Ecto neural progenitor cell (in vitro differentiated cells): Measurements from ENCODE around the gene ABCD1.
A peak's percentile ranks its signal among the peaks of the same experiment; 100 is the strongest.
"Not testable (repeated sequence)": the region's sequence is repeated elsewhere in the genome, so short reads cannot be mapped to it uniquely, and the experiment has no call there.

Experiments
- DNase-seq: peaks from one replicate; pipeline ENCODE4 v3.0.0-alpha.2; 2018; ENCODE audit warnings: low spot score

Gene ABCD1

DNA sequence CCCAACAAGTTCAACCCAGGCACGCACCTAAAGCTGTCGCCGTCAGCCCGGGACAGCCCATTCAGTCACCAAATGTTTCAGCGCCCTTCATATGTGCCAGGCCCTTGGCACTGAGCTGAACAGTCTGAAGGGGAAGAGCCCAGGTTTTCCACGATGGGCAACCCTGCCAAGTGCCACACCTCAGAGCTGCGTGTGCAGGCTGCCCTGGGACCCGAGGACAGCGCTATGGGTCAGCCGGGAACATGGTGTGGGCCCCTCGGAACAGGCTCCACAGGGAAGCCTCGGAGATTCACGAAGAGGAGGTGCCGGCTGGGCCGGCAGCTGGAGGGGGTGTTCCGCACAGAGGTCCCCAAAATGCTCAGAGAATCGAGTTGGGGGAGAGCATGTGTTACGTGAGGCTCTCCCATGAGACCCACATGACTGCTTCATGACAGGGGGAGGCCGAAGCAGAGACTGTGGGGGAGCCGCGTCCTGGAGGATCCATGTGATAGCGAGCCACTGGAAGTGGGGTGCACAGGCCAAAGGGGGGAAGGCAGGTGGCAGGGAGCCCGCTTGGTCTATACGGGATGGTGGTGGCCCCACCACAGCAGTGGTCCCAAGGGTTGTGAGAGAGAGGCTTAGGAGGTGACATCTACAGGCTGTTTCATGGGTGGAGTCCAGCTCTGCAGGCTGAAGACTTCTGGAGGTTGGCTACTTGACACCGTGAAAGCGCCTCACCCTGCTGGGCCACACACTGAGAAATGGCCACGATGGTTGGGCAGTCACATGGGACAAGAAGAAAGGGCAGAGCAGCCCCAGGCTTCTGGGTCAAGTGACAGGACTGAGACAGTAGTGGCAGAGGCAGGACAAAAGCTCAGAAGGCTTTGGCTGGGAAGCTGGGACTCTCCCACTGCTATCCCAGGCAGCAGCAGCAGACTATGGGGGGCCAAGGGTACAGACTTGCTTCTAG lies 14.7 kb upstream of the ABCD1 start:
- DNase-seq = no peak

DNA sequence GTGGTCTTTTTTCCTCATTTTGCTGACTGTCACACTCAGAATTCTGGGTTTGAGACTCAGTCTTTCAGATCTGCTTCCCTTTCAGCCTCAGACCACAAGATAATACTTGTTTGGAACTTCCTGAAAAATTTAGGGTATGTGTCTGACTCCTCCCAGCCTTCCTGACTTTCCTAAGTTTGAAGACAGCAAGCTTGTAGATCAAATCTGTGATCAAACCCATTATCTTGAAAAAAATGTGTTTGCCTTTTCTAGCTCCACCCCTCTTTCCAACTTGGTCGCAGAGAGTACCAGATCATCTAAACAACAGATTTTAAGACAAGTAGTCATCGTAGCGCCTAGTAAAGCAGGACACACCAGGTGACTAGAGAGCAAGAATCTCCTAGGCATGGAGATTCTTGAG lies 10.4 kb upstream of the ABCD1 start:
- DNase-seq = no peak

DNA sequence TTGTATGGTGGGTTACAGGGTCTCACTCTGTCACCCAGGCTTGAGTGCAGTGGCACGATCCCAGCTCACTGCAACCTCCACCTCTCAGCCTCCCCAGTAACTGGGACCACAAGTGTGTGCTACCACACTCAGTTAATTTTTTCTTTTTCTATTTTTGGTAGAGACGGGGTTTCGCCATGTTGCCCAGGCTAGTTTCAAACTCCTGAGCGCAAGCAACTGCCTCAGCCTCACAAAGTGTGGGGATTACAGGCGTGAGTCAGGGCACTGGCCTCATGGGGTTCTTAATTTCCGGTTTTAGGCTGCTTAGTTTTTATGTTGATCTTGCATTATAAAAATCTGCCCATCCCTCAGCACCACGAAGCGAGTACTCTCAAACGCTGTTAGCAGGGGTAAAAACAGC lies 7.2 kb upstream of the ABCD1 start:
- DNase-seq = no peak

DNA sequence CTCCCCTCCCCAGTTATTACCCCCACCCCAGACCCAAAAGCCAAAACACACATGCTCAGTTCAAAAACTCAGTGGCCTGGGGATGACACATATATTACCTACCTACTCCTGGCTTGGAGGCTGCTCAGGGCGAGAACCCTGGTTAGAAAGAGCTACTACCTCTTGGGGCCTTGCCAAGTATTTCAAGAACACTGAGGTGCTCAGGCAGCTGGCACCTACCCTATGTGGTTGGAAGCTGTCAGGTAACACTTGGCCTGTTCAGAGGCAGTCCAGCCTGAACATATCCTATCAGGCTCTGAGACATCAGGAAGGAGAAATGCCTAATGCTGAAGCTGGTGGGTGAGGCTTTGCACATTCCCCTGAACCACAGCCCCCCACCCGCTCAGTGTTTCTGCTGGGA lies 5.4 kb upstream of the ABCD1 start:
- DNase-seq = no peak

DNA sequence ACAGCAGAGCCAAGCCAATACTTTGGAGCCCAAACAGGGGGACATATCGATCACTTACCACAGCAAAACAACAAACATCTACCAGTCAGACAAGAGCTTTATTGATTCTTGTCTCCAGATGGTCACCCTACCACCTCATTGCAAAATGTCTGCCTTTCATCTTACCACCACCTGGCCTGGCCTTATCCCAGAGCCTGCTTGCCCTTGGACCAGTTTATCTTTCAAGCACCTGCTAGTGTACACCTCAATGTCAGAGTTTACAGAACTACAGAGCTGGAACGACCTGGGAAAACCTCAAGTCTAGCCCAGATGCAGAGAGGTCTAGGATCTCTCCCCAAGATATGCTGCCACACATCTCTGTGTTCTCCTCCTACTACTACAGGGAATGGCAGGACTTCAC lies 5.0 kb upstream of the ABCD1 start:
- no peak for DNase-seq

DNA sequence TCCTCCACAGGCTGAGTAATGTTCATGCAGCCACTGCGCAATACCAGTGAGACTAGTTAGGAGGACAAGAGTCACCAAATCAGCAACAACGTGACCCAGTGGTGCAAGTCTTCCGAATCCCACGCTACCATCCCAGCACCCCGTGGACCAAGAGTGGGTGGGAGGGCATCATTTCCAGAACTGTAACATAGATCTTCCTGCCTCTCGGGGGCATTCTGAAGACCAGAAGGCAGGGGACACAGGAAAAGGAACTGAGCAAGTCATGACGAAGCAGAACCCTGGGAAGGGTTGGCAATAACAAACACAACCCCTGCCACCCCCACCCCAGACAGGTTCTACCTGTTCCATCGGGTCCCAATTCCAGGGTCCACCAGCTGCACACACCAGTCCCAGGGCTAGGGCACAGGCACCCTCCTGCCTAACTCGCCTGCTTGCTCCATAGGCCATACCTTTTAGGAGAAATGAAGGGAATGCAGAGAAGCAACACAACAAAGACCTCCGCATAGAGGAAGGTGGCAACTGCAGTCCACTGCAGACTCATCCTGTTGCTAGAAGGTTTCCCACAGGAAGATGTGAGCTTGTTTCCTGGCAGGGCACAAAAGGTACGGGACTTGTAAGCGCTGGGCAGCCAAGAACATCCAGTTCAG lies 1.8 kb upstream of the ABCD1 start:
- no peak for DNase-seq

DNA sequence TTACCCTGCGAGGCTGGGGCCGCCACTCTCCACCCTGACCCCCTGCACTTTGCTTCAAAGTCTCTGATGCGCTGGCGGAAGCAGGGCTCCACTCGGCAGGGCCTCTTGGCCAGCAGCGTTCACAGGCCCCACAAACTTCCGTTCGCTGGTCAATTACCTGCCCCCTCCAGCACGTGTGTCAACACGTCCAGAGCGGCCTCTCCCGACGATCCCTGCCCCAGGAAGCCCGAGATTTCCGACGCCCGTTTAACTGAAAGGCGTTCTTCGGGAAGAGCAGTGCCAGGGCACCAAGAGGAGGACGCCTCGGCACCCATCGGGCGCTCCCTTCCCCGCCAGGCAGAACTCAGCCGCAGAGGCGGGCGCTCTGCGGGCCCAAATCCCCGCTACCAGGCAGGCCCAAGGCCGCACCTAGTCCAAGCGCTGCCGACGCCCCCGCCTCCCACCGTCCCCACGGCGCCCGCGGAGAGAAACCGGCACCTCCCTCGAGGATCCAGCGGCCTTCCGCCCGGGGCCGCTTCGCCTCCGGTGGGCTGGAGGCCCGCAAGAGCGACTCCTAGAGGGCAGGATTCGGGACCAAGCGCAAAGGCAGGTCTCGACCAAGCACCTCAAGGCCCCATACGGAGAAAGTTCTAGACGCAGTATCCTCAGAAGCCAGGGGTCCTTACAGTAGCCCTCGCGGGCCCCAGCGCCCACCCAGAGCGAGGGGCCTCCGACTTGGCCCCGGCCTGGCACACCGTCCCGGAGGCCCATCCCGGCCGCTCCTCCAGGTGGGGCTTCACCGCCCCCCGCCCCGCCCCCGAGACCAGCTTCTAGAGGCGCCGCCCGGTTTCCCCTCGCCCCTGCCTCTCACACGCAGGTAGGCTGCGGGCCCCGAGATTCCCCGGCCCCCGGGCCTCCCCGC lies 1.1 kb upstream of the ABCD1 start:
- peak; percentile 65 for DNase-seq

DNA sequence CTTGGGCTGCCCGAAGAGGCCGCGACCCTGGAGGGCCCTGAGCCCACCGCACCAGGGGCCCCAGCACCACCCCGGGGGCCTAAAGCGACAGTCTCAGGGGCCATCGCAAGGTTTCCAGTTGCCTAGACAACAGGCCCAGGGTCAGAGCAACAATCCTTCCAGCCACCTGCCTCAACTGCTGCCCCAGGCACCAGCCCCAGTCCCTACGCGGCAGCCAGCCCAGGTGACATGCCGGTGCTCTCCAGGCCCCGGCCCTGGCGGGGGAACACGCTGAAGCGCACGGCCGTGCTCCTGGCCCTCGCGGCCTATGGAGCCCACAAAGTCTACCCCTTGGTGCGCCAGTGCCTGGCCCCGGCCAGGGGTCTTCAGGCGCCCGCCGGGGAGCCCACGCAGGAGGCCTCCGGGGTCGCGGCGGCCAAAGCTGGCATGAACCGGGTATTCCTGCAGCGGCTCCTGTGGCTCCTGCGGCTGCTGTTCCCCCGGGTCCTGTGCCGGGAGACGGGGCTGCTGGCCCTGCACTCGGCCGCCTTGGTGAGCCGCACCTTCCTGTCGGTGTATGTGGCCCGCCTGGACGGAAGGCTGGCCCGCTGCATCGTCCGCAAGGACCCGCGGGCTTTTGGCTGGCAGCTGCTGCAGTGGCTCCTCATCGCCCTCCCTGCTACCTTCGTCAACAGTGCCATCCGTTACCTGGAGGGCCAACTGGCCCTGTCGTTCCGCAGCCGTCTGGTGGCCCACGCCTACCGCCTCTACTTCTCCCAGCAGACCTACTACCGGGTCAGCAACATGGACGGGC lies 579 bp downstream of the ABCD1 start:
- DNase-seq = no peak

DNA sequence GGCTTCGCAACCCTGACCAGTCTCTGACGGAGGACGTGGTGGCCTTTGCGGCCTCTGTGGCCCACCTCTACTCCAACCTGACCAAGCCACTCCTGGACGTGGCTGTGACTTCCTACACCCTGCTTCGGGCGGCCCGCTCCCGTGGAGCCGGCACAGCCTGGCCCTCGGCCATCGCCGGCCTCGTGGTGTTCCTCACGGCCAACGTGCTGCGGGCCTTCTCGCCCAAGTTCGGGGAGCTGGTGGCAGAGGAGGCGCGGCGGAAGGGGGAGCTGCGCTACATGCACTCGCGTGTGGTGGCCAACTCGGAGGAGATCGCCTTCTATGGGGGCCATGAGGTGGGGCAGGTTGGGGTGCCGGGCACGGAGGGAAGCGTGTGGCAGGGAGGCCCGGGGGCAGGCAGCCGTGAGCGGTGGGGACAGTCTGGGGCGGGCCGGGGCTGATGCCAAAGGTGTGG lies 1.2 kb downstream of the ABCD1 start:
- DNase-seq = no peak

DNA sequence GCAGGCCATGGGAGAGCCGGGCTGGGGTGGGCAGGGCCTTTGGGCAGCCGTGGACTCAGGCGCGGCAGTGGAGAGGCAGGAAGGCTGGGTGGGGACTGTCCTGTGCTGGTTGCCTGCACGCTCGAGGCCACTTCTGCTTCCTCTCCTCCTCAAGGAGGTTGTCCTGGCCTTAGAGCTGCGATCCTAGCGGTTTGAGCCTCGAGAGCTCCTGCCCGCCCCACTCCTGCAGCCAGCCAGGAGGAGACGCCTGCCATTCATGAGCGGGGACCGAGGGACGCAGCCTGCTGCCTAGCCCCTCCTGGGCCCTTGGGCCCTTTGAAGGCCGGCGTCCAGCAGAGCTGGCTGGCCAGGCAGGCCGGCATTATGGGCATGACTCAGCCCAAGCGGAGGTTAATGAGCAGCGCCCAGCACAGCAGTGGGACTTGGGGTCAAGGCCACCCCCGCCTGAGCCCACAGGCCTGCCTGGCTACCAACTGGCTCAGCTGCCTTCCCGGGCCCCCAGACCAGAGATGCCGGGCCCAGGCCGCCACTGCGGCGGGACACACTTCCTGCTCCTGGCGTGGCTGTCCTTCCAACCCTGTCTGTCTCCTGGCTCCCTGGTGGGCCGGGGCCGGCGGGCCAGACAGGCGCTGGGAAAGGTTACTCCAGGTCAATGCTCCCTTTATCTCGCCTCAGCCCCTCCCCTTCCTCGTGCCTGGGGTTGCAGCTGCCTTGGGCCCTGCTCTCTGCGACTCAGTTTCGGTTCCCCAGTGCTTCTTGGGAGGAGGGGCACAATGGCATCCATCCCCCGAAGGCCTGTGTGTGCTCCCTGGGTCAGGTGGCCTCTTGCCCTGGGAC lies 1.8 kb downstream of the ABCD1 start:
- DNase-seq = peak; percentile 83

DNA sequence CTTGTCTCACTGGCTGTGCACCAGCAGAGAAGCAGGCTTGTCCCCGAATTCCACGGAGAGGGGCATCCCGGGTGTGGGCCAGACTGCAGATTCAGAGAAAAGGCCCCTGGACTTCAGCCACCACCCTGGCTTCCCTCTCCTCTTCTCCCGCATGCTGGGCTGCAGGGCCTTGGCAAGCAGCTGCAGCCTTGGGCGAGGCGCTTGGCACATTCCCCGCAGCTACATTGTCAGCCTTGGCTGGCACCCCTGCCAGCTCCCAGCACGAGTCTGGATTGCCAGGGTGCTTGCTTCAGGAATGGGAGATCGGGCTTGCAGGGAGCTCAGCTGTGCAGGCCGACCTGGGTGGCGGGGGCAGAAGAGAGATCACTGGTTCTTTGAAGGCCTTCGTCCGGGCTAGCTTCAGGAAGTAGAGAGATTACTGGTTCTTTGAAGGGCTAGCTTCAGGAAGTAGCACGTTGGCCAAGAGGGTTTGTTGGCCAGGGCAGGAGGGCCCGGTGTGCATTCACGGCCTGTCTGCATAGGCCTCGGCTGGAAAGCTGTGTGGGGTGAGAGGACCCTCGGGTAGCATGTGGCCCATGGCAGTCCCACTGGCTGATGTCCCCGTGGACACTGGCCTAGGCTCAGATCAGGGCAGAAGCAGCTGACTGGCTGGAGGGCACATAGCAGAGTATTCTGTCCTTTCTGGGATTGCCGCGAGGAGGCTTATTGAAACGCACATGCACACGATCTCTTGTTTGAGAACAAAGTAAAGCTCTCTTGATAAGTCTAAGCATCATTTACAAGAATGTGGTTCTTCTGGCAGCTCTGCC lies 2.7 kb downstream of the ABCD1 start:
- no peak for DNase-seq

DNA sequence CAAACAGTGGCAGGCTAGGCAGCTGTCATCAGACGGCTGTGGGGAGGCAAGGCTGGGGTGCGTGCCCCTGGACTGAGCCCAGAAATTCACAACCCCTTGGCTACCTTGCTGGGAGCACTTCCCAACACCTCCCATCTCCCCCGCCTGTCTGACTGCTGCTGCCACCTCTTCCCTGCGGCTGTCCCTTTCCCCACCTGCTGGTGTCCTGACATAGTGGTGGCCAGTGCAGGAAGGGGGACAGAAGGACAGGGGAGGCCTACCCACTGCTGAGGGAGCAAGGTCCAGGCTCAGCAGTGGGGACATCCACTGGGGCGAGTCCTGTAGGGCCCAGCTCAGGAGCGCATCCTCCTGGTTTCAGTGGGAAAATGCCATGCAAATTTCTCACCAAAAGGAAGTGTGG lies 3.4 kb downstream of the ABCD1 start:
- DNase-seq = no peak

DNA sequence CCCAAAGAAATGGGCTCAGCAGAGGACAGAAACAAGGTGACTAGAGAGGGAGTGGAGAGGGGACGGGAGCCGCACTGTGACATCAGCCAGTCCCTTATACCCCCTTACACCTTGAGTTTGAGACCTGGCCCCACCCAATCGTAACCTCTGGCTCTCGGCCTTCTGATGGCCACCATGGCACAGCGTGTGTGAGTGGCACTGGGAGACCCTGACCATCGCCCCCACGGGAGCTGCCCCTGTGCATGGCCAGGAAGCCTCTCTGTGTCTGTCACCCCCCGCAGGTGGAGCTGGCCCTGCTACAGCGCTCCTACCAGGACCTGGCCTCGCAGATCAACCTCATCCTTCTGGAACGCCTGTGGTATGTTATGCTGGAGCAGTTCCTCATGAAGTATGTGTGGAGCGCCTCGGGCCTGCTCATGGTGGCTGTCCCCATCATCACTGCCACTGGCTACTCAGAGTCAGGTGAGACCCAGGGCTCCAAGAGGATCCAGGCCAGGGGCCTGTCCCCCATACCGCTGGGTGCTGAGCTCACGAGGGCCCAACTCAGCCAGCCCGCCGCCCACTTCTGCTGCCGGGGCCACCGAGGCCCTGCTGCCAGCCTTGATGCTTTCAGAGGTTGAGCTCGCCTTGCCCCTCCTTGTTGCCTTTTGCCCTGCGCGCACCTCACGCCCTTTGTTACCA lies 4.4 kb downstream of the ABCD1 start:
- DNase-seq = no peak

DNA sequence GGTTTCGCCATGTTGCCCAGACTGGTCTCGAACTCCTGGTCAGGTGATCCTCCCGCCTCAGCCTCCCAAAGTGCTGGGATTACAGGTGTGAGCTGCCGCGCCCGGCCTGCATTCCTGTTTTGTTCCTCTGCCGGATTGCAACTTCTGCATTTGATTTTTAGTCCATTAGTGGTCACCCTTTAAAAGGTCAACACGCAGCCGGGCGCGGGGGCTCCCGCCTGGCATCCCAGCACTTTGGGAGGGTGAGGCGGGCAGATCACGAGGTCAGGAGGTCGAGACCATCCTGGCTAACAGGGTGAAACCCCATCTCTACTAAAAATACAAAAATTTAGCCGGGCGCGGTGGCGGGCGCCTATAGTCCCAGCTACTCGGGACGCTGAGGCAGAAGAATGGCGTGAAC lies 5.5 kb downstream of the ABCD1 start:
- DNase-seq = not testable (repeated sequence)

DNA sequence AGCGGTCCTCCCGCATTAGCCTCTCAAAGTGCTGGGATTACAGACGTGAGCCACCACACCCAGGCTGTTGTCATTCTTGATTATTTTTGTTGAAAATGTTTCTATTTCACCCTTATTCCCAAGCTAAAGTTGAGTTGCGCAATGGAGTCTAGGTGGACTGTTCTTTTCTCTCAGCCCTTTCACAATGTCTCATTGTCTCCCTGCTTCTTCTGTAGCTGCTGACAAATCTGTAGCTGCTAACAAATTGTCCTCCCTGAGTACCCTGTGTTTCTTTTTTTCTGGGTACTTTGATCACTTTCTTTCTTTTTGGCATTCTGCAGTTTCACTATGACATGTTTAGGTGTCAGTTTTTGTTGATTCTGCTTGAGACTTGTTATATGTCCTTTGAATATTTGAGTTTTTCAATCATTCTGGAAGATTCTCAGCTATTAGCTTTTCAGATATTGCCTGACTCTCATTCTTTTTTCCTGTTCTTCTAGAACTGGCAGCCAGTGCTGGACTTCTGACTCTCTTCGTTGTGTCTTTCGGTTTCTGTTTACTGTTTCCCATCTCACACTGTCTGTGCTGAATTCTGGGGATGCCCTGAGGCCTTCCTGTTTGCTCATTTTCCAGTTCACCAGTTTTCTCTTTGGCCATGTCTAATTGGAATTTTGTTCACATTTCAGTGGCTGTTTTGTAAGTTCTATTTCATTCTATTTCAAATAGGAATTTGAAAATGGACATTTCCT lies 6.6 kb downstream of the ABCD1 start:
- DNase-seq = no peak

DNA sequence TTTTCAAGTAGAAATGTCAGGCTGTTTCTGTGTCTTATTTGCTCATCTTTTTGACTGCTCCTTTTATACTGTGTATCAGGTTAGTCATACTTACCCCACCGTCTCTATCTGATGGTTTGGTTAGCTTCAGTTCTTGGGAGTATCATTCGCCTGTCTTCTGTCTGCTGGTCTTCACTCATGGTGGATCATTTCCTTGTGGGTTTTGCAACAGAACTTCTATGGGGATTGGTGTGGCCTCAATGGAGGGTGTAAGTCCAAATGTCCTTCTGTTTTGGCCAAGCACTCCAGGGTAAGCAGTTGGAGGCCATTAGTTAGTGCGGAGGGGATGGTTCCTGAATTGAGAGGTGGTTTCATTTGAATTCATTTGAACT lies 7.2 kb downstream of the ABCD1 start:
- DNase-seq = no peak

DNA sequence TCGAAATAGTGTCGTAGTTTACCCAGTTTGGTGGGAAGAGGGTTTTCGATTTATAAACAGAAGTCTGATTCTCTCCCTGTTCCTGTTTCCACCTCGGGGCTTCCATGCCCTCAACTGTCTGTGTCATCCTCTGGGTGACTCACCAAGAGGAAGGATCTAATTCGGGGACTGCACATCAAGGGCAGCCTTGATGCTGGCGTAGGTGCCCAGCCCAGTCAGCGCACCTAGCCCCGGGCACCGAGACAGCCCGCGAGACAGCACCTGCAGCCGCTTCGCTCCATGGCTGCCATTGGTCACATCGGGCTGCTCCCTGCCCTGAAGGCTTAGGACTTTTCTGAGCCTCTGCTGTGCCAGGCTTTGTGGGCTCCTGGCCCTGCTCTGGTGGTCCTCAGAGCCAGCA lies 7.7 kb downstream of the ABCD1 start:
- no peak for DNase-seq

DNA sequence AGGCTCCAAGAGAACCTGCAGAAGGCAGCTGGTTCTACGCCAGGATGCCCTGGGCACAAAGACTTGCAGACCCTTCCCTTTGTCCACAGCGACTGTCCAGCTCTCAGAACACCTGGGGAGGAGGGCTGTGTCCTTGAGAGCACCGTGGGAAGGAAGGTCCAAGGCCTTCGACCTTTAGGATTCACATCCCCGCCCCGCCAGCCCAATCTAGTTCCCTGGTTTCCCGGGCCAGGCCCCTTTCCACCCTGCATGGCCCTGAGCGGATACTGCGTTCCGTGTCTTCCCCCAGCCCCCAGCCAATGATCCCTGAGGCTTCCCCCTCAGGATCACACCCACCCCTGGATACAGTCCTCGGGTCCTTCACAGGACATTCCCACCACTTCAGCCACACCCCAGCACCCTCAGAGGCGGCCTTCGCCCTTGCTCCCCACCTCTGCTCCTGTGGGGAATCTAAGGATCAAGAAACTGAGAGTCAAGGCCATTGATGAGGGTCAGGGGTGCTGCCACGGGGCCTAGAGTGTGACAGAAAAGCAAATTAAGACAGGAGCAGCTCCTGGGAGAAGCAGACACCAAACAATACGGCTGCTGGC lies 9.1 kb downstream of the ABCD1 start:
- no peak for DNase-seq
